Testis (tissue), 2 donors: ENCODE data around the gene LAMA5.

Experiments used
- CTCF ChIP-seq, 3 experiments: fragments of 450-650 bp in 2 of 3; fragments of 200-600 bp in 1 of 3; sonication (generic) in 1 of 3; IDR thresholded peaks; one replicate each; pipeline ENCODE4 v1.5.1; 2016 to 2019; ENCODE audit warnings: antibody characterized with exemption in 3 of 3, mild to moderate bottlenecking in 2 of 3, moderate library complexity in 1 of 3
- POLR2A ChIP-seq: fragments of 450-650 bp; IDR thresholded peaks from one replicate; pipeline ENCODE4 v1.6.1; 2017; ENCODE audit warnings: antibody characterized with exemption, mild to moderate bottlenecking, moderate library complexity

GRCh38 chr20:62328684-62329388 lies 38.3 kb downstream of the LAMA5 start:
- TF ChIP-seq CTCF (IDR thresholded peaks at IDR 0.05) (no peak), POLR2A (no peak)
